Testis (tissue), 2 donors: Measurements from ENCODE around the gene HOXC9.

ENCODE experiments used
- CTCF ChIP-seq, 3 experiments: fragments of 450-650 bp in 2 of 3; fragments of 200-600 bp in 1 of 3; sonication (generic) in 1 of 3; IDR thresholded peaks; one replicate each; pipeline ENCODE4 v1.5.1; 2016 to 2019; ENCODE audit warnings: antibody characterized with exemption in 3 of 3, mild to moderate bottlenecking in 2 of 3, moderate library complexity in 1 of 3
- POLR2A ChIP-seq: fragments of 450-650 bp; IDR thresholded peaks from one replicate; pipeline ENCODE4 v1.6.1; 2017; ENCODE audit warnings: antibody characterized with exemption, mild to moderate bottlenecking, moderate library complexity

- TF ChIP-seq CTCF (IDR thresholded peaks at IDR 0.05), result no peak
- no peak for TF ChIP-seq POLR2A
Measured at GRCh38 chr12:53966085-53966384, 33.9 kb upstream of the HOXC9 start.
